KOPT-K1 (cell line): ENCODE data around the gene TGFBI.

Experiments used
- H3K27ac ChIP-seq: fragments of 200-600 bp; sonication (generic); 2 replicates; pipeline ENCODE4 v1.5.1; 2016; ENCODE audit warnings: antibody characterized with exemption, mild to moderate bottlenecking, low read depth, low read length; ENCODE audit not compliant: poor library complexity, severe bottlenecking
- H3K36me3 ChIP-seq: fragments of 200-600 bp; sonication (generic); 2 replicates; pipeline ENCODE4 v1.5.1; 2017; ENCODE audit warnings: antibody characterized with exemption, mild to moderate bottlenecking, low read length, moderate library complexity; ENCODE audit not compliant: insufficient read depth
- H3K9me3 ChIP-seq: fragments of 200-600 bp; sonication (generic); 2 replicates; pipeline ENCODE4 v1.5.1; 2017; ENCODE audit warnings: antibody characterized with exemption, low read length, mild to moderate bottlenecking; ENCODE audit not compliant: insufficient read depth, poor library complexity, severe bottlenecking

The TGFBI gene

DNA sequence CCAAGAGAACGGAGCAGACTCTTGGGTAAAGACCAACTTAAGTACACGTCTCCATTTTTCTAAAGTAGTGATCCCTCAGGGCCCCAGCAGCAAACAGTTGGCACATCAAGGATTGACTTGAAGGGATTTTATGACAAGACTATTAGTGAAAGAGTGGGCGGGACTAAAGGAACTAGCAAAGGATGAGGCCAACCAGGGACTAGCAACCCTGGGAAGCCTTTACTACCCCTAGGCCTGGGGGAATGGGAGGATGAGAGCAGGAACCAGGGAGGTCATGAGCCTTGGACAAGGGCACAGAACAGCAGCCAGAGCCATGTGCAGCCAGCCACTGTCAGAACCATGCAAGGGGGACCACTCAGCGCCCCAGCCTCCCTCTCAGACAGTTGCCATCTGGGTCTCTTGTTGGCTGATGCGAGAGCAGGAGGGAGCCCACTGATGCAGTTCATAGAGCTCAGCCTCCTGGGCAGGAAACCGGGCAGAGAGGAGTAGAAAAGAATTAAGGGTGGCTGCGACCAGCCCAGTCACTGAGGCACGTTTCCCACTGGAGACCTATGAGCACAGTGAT is 28.1 kb downstream of the TGFBI start:
- Histone ChIP-seq H3K9me3 (no peaks in the 10 kb centered on the region), H3K27ac (no peak overlapping the region), H3K36me3 (no peaks in the 10 kb centered on the region)

DNA sequence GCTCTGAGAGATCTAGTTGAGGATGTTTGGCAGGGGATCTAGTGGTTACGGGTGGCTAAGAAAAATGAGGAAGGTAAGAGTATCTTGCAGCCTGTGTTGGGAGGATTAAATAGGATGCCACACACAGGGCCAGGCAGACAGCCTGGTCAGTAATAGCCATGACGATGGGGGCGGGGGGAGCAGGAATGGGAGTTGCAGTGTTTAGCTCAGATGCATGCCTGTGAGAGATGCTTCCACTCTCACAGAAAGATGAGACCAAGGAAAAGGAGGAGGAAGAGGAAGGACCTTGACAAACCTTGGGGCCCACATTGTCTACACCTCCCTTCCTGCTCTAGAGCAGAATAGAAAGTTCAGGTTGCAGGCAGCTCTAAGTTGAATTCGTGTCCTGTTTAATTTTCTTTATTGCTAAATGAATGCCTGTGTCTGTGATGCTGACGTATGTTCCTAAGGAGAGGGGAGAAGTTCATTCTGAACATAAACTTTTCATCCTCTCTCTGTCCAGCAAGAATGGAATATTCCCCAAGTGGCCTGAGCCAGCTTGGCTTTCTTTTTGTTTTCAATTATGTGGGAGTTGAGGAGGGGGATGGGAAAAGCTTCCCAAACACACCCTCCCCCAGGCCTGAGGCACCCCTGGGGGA is 28.7 kb downstream of the TGFBI start:
- Histone ChIP-seq H3K9me3 (no peaks in the 10 kb centered on the region), H3K27ac (no peak overlapping the region), H3K36me3 (no peaks in the 10 kb centered on the region)

DNA sequence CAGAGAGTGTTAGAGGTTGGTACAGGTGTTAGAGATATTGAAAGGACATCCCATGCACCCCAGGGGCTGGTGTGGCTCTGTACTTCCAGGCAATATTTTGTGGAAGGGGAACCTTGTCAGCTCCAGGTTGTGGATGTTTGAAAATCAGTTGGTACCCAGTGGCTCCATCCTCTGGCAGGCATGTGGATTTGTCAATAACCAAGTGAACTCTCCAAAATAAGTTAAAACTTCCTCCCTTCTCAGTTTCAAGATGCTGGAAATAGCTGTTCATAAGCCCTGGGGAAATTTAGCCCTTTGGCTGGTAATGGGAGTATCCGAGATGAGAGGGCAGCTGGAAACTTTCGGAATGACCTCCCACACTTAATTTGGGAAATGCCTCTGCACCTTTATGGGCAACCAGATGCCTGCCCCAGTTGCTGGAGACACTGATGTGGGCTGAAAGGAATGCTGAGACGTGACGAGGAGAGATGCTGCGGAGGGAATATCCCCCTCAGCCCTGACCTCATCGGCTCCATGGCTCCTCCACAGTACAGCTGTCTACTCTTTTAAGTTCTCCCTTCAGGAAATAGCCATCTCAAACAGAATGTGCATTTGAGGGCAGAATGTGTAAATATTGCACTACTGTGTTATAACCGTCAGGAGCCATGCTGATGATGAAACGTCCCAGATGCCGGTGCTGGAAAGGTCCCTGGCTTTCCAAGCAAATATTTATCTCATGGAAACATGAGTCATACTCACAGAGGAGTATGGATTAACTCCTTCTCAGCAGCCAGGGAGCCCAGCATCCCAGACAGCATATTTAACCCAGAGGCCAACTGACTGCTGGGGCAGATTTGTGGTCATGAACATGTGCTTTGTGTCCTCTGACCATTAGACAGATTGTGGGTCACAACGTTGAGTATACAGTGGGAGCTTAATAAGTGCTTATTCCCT is 29.5 kb downstream of the TGFBI start:
- Histone ChIP-seq H3K27ac (no peak overlapping the region), H3K9me3 (no peaks in the 10 kb centered on the region), H3K36me3 (no peaks in the 10 kb centered on the region)

DNA sequence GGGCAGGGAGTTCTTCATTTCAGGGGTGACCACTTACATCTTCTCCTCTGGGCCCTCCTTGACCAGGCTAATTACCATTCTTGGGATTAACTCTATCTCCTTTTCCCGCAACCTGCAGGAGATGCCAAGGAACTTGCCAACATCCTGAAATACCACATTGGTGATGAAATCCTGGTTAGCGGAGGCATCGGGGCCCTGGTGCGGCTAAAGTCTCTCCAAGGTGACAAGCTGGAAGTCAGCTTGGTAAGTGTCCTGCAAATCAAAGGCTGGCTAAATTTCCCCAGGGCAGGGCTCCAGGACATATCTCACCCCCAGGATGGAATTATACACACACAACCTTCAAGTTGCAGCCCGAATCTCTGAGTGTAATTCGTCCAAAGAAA is 30.2 kb downstream of the TGFBI start:
- Histone ChIP-seq H3K36me3 (no peaks in the 10 kb centered on the region), H3K9me3 (no peaks in the 10 kb centered on the region), H3K27ac (no peak overlapping the region)

- no peak overlapping the region for H3K27ac ChIP-seq
- H3K36me3 ChIP-seq, result no peaks in the 10 kb centered on the region
- no peaks in the 10 kb centered on the region for H3K9me3 ChIP-seq
Measured at GRCh38 chr5:136060963-136061362, 32.2 kb downstream of the TGFBI start.

GRCh38 chr5:136061630-136062365 is 33.0 kb downstream of the TGFBI start:
- no peak overlapping the region for H3K27ac ChIP-seq

DNA sequence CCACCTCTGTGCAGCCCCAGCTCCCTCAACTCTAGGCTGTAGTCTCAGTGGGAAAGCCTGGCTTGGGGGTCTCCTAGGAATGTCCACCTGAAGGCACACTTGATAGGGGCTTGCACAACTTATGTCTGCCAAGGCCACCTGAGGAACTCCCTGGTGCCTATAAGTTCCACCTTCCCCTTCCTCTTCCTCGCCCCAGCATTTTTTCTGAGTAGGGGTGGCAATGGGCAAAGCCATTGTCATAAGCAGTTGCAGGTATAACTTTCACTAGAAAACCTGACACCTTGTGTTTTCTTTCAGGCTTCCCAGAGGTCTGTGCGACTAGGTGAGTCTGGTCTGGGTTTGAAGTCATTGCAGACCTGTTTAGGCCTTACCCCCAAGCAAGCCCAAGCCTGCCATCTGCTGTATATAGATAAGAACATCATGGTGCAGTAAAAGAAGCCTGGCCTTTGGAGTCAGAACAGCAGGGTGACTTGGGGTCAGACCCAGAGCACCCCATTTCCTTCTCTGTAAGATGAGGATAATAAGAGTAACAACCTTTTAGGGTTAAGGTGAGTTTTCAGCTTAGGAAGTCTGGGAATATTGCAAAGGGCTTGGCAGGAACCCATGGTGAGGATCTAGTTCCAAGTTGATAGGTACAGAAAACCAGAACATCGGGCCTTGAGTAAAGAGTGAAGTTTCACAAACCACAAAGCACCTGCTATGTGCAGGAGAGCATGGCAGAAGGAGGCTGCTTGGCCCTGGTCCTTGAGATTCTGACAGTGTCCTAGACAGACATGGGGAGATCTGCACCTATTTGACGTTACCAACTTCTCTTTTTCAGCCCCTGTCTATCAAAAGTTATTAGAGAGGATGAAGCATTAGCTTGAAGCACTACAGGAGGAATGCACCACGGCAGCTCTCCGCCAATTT is 33.8 kb downstream of the TGFBI start:
- no peaks in the 10 kb centered on the region for H3K36me3 ChIP-seq
- H3K9me3 ChIP-seq, result no peaks in the 10 kb centered on the region
- H3K27ac ChIP-seq, result no peak overlapping the region

More at GRCh38 chr5:136061630-136062365, 33.0 kb downstream of the TGFBI start:
- no peaks in the 10 kb centered on the region for H3K36me3 ChIP-seq
- no peaks in the 10 kb centered on the region for H3K9me3 ChIP-seq

GRCh38 chr5:136063778-136064465 is 35.1 kb downstream of the TGFBI start:
- Histone ChIP-seq H3K9me3 (peaks cover 6% of the 10 kb centered on the region), H3K27ac (no peak overlapping the region), H3K36me3 (no peaks in the 10 kb centered on the region)

GRCh38 chr5:136064510-136064909 is 35.7 kb downstream of the TGFBI start:
- Histone ChIP-seq H3K36me3 (no peaks in the 10 kb centered on the region), H3K27ac (no peak overlapping the region), H3K9me3 (peaks cover 9% of the 10 kb centered on the region)

DNA sequence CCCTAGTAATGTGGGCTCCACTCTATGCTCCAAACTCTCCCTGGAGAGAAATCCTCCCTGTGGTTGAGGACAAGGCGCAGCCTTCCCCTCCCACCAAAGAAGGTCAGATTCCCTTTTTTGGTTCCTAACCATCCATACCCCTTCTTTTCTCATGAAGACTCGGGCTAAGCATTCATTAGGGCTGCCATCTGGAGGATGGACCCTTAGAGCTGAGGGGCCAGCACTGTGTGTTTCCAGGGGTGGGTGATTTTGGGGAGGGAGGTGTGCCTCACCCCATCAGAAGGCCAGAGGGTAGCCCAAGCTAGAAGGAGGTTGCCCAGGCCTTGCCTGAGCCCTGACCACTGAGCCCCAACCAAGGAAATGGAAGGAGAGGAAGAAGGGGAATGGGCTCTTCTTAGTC is 36.8 kb downstream of the TGFBI start:
- Histone ChIP-seq H3K36me3 (no peaks in the 10 kb centered on the region), H3K27ac (no peak overlapping the region), H3K9me3 (peaks cover 9% of the 10 kb centered on the region)

- H3K27ac ChIP-seq, result no peak overlapping the region
- peaks cover 9% of the 10 kb centered on the region for H3K9me3 ChIP-seq
- H3K36me3 ChIP-seq, result no peaks in the 10 kb centered on the region
Measured at GRCh38 chr5:136066661-136067271, 38.0 kb downstream of the TGFBI start.

- H3K9me3 ChIP-seq, result peaks cover 9% of the 10 kb centered on the region
- no peak overlapping the region for H3K27ac ChIP-seq
- H3K36me3 ChIP-seq, result no peaks in the 10 kb centered on the region
Measured at GRCh38 chr5:136067422-136067821, 38.6 kb downstream of the TGFBI start.

DNA sequence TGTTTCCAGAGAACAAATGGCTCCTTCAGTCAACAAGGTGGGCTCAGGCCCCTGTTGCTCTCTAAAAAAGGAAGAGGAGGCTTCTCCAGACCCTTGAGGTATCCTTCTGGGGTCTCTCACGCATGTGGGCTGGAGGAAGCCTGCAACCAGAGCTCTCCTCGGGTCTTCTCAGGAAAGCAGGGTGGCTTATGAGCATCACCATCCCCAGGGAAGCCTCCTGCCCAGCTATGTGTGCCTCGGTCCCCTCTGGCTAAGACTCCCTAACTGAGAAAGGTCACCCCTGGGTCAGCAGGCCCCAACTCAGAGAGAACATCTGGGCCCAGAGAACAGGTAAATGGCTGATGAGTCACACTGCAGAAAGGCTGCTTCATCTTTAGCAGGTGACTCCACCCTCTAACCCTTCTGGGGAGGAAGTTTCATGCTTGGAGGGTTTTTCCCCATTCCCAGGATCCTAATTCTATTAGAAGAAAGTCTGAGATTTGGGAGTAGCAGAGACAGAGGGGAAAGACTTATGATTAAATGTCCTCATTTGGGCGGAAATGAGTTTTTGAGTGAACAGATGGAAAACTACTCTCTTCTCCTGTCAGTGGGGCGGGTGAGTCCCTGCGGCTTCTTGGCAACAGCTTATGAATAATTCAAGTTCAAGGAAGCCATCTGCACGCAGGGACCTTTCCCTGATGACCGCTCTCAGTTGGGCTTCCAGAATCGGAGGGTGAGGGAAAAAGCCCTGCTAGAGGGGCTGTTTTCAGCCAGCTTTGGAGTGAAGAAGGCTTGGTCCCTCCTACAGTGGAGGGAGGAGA is 41.9 kb downstream of the TGFBI start:
- Histone ChIP-seq H3K9me3 (peaks cover 9% of the 10 kb centered on the region), H3K36me3 (no peaks in the 10 kb centered on the region), H3K27ac (no peak overlapping the region)
